HG03135 (cell line): ENCODE data around the gene SORT1.
A peak's percentile ranks its signal among the peaks of the same experiment; 100 is the strongest.

ENCODE experiments used
- ATAC-seq: cut with Tn5 transposase; IDR thresholded peaks from one replicate; pipeline ENCODE4 v1.9.1; 2021; ENCODE audit warnings: mild to moderate bottlenecking, moderate library complexity; ENCODE audit not compliant: unreplicated experiment

SORT1 gene

DNA sequence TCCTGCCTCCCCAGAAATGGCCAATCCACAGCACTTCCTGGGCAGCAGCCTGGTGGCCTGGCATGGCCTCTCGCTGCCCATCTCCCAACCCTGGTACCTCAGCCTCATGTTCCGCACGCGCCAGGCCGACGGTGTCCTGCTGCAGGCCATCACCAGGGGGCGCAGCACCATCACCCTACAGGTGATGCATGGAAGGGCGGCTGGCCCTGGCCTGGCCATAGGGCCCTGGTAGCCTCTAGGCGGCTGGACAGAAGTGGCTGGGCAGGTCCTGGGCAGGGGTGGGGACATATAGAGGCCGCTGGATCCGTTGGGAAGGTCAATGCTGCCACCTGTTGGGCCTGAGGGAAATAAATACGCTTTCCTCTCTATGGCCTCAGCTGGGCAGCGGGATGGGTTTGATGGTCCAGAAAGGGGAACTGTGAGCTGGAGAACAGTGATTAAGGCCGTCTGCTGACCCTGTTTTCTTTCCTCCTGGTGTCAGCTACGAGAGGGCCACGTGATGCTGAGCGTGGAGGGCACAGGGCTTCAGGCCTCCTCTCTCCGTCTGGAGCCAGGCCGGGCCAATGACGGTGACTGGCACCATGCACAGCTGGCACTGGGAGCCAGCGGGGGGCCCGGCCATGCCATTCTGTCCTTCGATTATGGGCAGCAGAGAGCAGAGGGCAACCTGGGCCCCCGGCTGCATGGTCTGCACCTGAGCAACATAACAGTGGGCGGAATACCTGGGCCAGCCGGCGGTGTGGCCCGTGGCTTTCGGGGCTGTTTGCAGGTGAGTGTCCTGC lies 133.9 kb downstream of the SORT1 start:
- ATAC-seq: peak; percentile 61

DNA sequence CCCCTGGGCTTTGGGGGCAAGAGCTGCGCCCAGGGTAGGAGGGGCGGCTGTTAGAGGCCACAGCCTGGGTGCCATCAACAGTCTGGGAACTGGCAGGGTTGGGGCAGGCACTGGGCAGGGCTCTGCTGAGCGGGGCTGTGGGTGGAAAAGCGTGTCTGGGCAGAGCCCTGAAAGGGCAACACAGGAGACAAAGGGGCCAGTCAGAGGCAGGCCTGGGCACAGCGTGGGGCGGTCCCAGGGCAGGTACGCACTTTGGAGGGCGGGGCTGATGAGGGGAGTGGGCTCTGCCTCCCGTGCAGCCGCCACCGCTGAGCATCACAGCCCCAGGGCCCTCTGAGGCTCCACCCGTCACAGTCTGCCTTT lies 134.5 kb downstream of the SORT1 start:
- ATAC-seq: no peak

GRCh38 chr1:109262231-109263055 lies 135.3 kb downstream of the SORT1 start:
- no peak for ATAC-seq

DNA sequence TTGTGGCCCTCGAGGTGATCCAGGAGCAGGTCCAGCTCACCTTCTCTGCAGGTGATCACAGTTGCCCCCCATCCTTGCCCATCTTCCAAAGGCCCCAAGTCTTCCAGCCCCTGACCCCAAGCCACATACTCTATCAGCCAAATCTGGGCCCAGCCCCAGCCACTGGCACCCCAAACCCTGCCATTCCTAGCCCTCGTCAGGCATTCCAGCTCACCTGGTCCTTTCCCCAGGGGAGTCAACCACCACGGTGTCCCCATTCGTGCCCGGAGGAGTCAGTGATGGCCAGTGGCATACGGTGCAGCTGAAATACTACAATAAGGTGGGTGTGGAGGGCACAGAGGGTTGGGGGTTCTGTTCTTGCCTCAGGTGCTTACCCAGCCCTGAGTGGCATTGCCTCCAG lies 136.1 kb downstream of the SORT1 start:
- ATAC-seq: no peak

GRCh38 chr1:109261006-109261405 lies 136.7 kb downstream of the SORT1 start:
- no peak for ATAC-seq

GRCh38 chr1:109259674-109260557 lies 137.8 kb downstream of the SORT1 start:
- ATAC-seq: no peak
